CD4-positive, alpha-beta T cell treated with Interleukin-6 for 4 hours (primary cell): ENCODE measurements around the gene XPR1.
"Not testable (repeated sequence)": the region's sequence is repeated elsewhere in the genome, so short reads cannot be mapped to it uniquely, and the experiment has no call there.

Experiments used
- DNase-seq: peaks from one replicate; pipeline ENCODE4 v3.0.0-alpha.2; 2020; ENCODE audit warnings: mixed read lengths

XPR1 gene

GRCh38 chr1:180786624-180787023 lies 154.8 kb downstream of the XPR1 start:
- DNase-seq, result no peak

- no peak for DNase-seq
Observed at GRCh38 chr1:180787628-180788307, 155.9 kb downstream of the XPR1 start.

DNA sequence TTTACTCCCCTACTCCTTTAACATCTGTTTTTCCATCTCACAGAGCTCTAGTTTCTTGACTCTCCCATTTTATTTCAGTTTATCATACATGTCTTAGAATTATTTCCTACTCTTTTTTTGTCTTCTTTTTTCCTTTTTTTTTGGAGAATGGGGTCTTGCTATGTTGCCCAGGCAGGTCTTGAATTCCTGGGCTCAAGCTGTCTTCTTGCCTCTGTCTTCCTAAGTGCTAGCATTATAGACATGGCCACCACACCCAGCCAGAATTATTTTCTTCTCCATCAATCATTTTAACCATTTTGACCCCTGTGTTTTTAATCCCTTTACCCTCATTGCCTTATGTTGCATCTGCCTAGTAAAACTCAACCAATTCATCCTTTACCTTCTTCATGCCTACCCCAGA lies 157.6 kb downstream of the XPR1 start:
- DNase-seq, result no peak

- DNase-seq, result not testable (repeated sequence)
Observed at GRCh38 chr1:180791152-180791551, 159.3 kb downstream of the XPR1 start.

DNA sequence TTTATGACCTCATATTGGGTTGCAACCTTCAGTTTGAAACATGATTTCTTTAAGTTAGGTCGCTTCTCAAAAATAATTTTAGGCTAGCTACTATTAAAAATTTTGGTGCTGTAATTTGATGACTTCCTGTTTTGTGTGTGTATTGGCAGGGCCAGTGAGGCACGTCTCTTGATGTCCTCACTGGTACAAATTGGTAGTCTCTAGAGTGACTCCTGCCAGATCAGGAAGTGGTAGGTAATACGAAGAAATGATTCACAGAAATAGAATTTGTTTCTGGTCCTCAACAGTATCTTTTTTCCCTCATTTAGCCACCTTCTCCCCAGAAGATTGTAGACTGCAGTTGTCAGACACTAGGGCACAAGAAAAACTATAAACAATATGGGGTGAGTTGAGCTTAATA lies 160.0 kb downstream of the XPR1 start:
- no peak for DNase-seq

- no peak for DNase-seq
Observed at GRCh38 chr1:180793451-180793850, 161.6 kb downstream of the XPR1 start.

- DNase-seq, result no peak
Observed at GRCh38 chr1:180796897-180797640, 165.2 kb downstream of the XPR1 start.

- DNase-seq, result no peak
Observed at GRCh38 chr1:180800945-180801344, 169.1 kb downstream of the XPR1 start.

DNA sequence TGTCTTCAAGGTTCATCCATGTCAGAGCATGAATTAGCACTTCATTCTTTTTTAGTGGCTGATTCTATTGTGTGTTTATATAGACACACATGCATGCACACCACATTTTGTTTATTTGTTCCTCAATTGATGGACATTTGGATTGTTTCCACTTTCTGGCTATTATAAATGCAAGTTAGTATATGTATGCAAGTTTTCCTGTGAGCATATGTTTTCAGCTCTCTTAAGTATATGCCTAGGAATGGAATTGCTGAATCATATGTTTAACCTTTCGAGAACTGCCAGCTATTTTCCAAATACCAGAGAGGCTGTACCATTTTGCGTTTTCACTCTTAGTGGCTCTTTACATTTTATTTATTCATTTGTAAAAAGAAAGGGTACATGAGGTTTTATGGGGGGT lies 171.0 kb downstream of the XPR1 start:
- DNase-seq, result no peak

GRCh38 chr1:180805316-180805715 lies 173.5 kb downstream of the XPR1 start:
- no peak for DNase-seq

GRCh38 chr1:180811298-180811697 lies 179.5 kb downstream of the XPR1 start:
- DNase-seq, result no peak

DNA sequence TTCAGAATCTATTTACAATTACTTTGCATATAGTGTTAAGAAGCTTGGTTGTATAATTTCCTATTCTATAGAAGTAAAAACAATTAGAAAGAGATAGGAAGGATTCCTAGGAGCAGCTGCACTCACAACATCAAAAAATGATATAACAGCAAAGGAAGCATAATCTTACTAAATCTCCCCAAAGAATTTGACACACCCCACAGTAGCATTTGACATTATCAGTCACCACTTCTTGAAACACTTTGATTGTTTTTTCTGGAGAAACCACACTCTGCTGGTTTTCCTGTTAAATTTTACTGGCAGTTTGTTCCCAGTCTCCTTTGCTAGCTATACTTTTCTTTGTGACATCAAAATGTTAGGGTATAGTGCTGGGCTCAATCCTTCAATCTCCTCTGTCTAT lies 180.1 kb downstream of the XPR1 start:
- DNase-seq, result no peak

GRCh38 chr1:180814258-180814657 lies 182.4 kb downstream of the XPR1 start:
- no peak for DNase-seq

- DNase-seq, result no peak
Observed at GRCh38 chr1:180815188-180815587, 183.4 kb downstream of the XPR1 start.

- no peak for DNase-seq
Observed at GRCh38 chr1:180816132-180816531, 184.3 kb downstream of the XPR1 start.

DNA sequence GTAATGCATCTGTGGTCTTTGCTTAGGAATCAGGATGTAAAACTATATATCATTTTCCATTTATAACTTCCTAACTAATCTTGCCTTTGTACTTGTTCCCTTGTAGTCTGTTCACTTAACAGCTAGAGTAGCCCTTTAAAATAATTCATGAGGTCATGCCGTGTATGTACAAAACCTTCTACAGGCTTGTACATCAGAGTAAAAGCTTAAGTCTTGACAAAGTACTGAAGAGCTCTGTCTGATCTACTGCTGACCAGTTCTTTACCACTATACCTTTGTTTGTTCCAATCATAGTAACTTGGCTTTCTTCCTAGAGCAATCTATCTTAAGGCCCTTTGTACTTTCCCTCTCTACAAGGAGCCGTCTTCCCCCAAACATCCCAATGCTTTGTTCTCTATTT lies 190.1 kb downstream of the XPR1 start:
- DNase-seq, result no peak

DNA sequence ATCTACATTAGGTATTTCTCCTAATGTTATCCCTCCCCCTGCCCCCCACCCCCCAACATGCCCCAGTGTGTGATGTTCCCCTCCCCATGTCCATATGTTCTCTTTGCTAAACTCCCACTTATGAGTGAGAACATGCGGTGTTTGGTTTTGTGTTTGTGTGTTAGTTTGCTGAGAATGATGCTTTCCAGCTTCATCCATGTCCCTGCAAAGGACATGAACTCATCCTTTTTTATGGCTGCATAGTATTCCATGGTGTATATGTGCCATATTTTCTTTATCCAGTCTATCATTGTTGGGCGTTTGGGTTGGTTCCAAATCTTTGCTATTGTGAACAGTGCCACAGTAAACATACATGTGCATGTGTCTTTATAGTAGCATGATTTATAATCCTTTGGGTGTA lies 199.7 kb downstream of the XPR1 start:
- not testable (repeated sequence) for DNase-seq

DNA sequence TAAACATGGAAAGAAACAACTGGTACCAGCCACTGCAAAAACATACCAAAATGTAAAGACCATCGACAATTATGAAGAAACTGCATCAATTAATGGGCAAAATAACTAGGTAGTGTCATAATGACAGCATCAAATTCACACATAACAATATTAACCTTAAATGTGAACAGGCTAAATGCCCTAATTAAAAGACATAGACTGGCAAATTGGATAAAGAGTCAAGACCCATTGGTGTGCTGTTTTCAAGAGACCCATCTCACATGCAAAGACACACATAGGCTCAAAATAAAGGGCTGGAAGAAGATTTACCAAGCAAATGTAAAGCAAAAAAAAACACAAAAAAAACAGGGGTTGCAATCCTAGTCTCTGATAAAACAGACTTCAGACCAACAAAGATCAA lies 201.4 kb downstream of the XPR1 start:
- DNase-seq, result not testable (repeated sequence)

DNA sequence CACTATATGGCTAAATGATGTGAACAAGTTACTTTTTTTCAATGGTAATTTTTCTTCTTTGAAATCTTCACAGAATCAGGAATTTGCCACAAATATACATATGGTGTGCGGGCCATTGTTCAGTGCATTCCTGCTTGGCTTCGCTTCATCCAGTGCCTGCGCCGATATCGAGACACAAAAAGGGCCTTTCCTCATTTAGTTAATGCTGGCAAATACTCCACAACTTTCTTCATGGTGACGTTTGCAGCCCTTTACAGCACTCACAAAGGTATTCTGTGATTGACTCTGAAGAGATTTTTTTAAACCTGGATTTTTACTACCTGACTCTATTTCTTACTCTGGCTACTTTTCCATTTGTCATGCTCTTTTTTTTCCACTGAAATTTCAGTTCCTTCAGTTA lies 204.6 kb downstream of the XPR1 start:
- no peak for DNase-seq

GRCh38 chr1:180837020-180837419 lies 205.2 kb downstream of the XPR1 start:
- DNase-seq, result no peak

DNA sequence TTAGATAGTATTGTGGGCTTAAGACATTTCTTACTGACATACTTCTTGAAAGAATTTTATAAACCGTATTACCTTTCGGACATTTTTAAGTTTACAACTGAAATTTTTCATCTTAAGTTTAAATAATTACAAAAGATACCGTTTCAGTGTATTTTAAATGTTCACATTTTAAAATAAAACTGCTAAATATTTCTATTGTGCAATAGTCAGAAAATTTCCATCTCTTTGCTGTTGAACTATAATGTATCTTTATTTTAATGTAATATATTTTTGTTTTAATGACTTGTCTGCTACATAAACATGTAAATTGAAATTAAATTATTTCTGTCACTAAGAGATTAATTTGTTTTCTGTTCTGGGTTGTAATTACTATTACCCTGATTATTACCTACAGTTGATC lies 206.7 kb downstream of the XPR1 start:
- DNase-seq, result no peak

GRCh38 chr1:180839547-180839946 lies 207.7 kb downstream of the XPR1 start:
- no peak for DNase-seq

GRCh38 chr1:180841415-180841814 lies 209.6 kb downstream of the XPR1 start:
- DNase-seq, result no peak

DNA sequence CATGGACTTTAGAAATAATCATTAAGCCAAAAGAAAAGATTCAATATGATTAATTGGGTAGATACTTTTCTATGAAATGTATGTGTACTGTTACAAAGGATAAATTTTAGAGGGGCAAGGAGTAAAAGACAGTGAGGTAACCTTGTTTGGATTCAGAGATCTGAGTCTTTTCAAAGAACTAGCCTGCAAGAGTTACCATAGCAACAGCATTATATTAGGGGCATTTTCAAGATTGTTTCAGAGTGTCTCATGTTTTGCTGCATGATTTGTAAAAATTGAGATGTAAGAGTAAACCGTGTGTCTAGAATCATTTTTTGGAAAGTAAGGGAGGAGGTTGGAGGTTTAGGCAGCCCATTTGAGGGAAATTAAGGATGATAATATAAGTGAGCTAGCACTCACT lies 210.2 kb downstream of the XPR1 start:
- DNase-seq, result no peak
